ENCODE results near the gene MEIOB.

DNA sequence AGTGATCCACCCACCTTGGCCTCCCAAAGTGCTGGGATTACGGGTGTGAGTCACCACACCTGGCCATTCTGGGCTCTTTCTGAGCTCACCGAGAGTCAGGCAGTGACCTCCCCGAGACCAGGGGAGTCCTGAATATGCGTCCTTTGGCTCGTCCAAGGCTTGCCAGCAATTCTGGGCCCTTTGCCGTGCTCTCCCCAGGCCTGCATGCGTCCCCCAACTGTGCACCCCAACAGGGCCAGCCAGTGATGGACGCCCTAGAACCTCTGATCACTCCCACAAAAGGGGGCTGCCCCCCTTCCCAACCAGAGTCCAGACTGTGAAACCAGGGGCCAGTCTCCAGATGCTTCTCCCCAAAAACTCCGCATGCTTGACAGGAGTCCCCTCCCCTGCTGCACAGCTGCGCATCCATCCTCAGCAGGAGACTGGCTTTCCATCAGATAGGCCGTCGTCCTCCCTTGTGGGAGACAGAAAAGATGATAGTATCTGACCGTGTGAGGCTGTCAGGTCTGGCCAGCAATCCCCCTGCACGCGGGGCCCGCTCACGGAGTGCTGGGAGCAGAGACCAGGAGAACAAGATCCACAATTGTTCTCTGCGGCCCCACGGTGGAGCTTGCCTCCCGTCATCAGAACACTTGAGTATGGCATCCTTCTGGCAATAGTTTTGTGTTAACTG lies 30.7 kb upstream of the MEIOB start:
- TF ChIP-seq EZH2 (IDR thresholded peaks at IDR 0.05; ENCODE audit: insufficient read depth, poor library complexity, severe bottlenecking) (no peak), EZH2phosphoT487 (IDR thresholded peaks at IDR 0.05; ENCODE audit: insufficient read depth, low read depth) (no peak)
